Upper lobe of right lung (tissue), 1 donor: ENCODE data around the gene NDRG2. TPM values are rescaled to one million over a fixed set of nuclear protein-coding genes. Genes with fewer than 3 reads are reported as not detected.
"Not testable (repeated sequence)": the region's sequence is repeated elsewhere in the genome, so short reads cannot be mapped to it uniquely, and the experiment has no call there.

ENCODE experiments used
- ATAC-seq: fragments of 200-7000 bp; cut with Tn5 transposase; one replicate; pipeline ENCODE4 v1.9.1; 2020; ENCODE audit warnings: mild to moderate bottlenecking, moderate library complexity
- DNase-seq: peaks from one replicate; pipeline ENCODE4 v3.0.0-alpha.2; 2020
- H3K27ac ChIP-seq: fragments of 200-600 bp; one replicate; pipeline ENCODE4 v1.8.0; 2022
- H3K27me3 ChIP-seq: fragments of 200-600 bp; one replicate; pipeline ENCODE4 v1.8.0; 2022; ENCODE audit warnings: mild to moderate bottlenecking
- H3K36me3 ChIP-seq: fragments of 200-600 bp; one replicate; pipeline ENCODE4 v1.8.0; 2022
- H3K4me1 ChIP-seq: fragments of 200-600 bp; one replicate; pipeline ENCODE4 v1.8.0; 2022
- H3K4me3 ChIP-seq: fragments of 200-600 bp; one replicate; pipeline ENCODE4 v1.8.0; 2022; ENCODE audit warnings: mild to moderate bottlenecking
- H3K9me3 ChIP-seq: fragments of 200-600 bp; one replicate; pipeline ENCODE4 v1.8.0; 2022
- intact Hi-C: fragments of 100-400 bp; cut with DNase I; formaldehyde crosslinking; loops from one replicate; pipeline ENCODE4 v1.11.0; 2022
- total RNA-seq: library from RNA; stranded (reverse); fragmentation: NEBNext Ultra II Directional; extraction: Animal tissue kit (Norgen Biotek cat#: 25700); gene quantifications from one replicate; pipeline ENCODE4 v1.2.1, GENCODE V29; 2021
- TF ChIP-seq, protein P1 (sequence below): fragments of 200-600 bp; IDR thresholded peaks from one replicate; pipeline ENCODE4 v1.8.0; 2022; ENCODE audit warnings: antibody characterized with exemption
- donor health status: DM: no; HTN: yes; CAD: no; lungs with severe emphysema.

Gene NDRG2
- total RNA-seq, 1 donor from 2014 or later = 127 TPM

- peak overlapping the region; percentile 51 for H3K27ac ChIP-seq
- DNase-seq = no peak
- intact Hi-C loops = no loop called here
These were observed 22.5 kb upstream of the NDRG2 start for GRCh38 chr14:21047378-21047781.

DNA sequence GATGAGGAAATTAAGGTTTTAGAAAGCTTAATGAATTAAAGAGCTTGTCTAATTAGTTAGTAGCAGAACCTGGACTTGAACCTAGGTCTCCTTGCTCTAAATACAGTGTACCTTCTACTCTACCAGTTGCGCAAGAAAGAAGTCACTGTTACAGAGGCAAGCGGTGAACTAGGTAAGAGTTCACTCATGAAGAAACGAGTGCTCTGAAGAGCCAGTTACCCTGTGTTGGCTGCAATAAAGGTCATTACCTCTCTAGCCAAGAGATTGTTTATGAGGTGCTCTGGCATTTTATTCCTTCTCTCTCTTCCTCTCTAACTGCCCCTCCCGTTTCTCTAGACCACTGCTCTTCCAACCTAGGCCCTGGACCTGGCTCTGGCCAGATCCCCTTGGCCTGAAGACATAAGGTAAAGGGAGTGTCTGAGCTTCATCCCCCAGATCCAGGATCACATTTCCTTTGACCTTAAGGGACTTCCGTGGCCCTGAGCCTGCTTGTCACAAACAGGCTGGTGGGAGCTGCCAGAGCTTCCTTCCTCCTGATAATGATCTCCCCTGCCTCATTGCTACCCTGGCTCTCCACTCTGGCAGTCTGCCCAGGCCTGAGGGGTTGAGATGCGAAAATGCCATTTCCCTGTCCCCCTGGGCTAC, 19.2 kb upstream of the NDRG2 start:
- DNase-seq (no peak), ATAC-seq (peak; percentile 37)

More at GRCh38 chr14:21047378-21047781, 22.5 kb upstream of the NDRG2 start:
- ATAC-seq = no peak
- no peaks in the 10 kb centered on the region for H3K27me3 ChIP-seq
- H3K4me1 ChIP-seq = peaks cover 19% of the 10 kb centered on the region
- H3K9me3 ChIP-seq = no peaks in the 10 kb centered on the region
- no peaks in the 10 kb centered on the region for H3K36me3 ChIP-seq
- TF ChIP-seq, protein P1, sequence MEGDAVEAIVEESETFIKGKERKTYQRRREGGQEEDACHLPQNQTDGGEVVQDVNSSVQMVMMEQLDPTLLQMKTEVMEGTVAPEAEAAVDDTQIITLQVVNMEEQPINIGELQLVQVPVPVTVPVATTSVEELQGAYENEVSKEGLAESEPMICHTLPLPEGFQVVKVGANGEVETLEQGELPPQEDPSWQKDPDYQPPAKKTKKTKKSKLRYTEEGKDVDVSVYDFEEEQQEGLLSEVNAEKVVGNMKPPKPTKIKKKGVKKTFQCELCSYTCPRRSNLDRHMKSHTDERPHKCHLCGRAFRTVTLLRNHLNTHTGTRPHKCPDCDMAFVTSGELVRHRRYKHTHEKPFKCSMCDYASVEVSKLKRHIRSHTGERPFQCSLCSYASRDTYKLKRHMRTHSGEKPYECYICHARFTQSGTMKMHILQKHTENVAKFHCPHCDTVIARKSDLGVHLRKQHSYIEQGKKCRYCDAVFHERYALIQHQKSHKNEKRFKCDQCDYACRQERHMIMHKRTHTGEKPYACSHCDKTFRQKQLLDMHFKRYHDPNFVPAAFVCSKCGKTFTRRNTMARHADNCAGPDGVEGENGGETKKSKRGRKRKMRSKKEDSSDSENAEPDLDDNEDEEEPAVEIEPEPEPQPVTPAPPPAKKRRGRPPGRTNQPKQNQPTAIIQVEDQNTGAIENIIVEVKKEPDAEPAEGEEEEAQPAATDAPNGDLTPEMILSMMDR = no peak
- H3K4me3 ChIP-seq = no peak overlapping the region

GRCh38 chr14:21043387-21043973, 18.6 kb upstream of the NDRG2 start:
- DNase-seq = no peak
- no peaks in the 10 kb centered on the region for H3K36me3 ChIP-seq
- H3K27me3 ChIP-seq = no peaks in the 10 kb centered on the region
- TF ChIP-seq, protein P1 = no peak
- no peak for ATAC-seq
- H3K9me3 ChIP-seq = no peaks in the 10 kb centered on the region
- H3K27ac ChIP-seq = no peak overlapping the region
- intact Hi-C loops = no loop called here
- H3K4me3 ChIP-seq = no peak overlapping the region
- H3K4me1 ChIP-seq = peaks cover 34% of the 10 kb centered on the region

More for the DNA sequence above, 19.2 kb upstream of the NDRG2 start:
- no peaks in the 10 kb centered on the region for H3K36me3 ChIP-seq
- H3K4me3 ChIP-seq = no peak overlapping the region
- no peak overlapping the region for H3K27ac ChIP-seq
- H3K27me3 ChIP-seq = no peaks in the 10 kb centered on the region
- intact Hi-C loops = no loop called here
- H3K4me1 ChIP-seq = peaks cover 28% of the 10 kb centered on the region
- H3K9me3 ChIP-seq = no peaks in the 10 kb centered on the region
- TF ChIP-seq, protein P1 = no peak

DNA sequence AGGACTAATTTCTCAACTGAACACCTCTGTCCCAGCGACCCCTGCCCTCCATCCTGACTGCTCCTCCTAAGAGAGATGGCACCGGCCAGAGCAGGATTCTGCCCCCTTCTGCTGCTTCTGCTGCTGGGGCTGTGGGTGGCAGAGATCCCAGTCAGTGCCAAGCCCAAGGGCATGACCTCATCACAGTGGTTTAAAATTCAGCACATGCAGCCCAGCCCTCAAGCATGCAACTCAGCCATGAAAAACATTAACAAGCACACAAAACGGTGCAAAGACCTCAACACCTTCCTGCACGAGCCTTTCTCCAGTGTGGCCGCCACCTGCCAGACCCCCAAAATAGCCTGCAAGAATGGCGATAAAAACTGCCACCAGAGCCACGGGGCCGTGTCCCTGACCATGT, 18.1 kb upstream of the NDRG2 start:
- no peaks in the 10 kb centered on the region for H3K36me3 ChIP-seq
- no peak overlapping the region for H3K27ac ChIP-seq
- peak; percentile 6 for ATAC-seq
- intact Hi-C loops = no loop called here
- no peaks in the 10 kb centered on the region for H3K9me3 ChIP-seq
- no peaks in the 10 kb centered on the region for H3K27me3 ChIP-seq
- H3K4me3 ChIP-seq = no peak overlapping the region
- TF ChIP-seq, protein P1 = no peak
- H3K4me1 ChIP-seq = peaks cover 33% of the 10 kb centered on the region
- no peak for DNase-seq

DNA sequence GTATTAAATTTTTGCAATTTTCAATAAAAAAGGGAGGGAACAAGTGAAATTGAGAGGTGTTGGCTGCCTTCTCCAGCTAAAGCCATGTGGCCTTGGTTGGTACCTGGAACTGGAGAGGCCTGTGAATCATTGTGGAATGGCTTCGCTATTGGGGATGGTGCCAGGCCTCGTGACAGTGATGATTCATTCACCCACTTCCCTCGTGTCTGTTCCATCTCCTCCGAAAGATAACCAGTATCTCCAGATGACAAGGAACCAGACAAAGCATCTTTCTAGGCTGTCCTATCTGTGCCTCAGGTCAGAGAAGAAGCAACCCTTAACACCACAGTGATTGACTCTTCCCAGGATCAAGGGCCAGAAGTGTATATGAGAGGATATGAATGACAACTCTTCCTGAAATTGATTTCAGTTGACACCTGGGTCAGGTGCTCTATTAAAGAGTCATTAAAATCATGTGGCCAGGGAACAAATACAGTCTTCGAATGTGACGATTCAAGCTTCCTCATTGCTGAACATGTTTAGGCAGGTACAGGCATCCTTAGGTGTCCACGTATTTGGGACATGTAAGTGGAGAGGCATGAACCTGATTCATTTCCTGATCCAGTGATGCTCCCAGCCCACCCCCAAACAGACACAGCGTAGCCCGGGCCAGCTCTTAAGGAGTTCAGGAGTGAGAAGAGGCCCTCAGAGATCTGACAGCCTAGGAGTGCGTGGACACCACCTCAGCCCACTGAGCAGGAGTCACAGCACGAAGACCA, 17.0 kb upstream of the NDRG2 start, which contains the start of gene RNASE7:
TSS of gene RNASE7 (plus strand) at position 687 of the 758 bp plus-strand sequence. CDS start 631 bp downstream, outside the sequence.
- TF ChIP-seq, protein P1 = no peak
- no peak for DNase-seq
- no peaks in the 10 kb centered on the region for H3K27me3 ChIP-seq
- no peak within 1 kb of the TSS for H3K27ac ChIP-seq
- intact Hi-C loops = no loop called here
- no peak within 1 kb of the TSS for H3K4me3 ChIP-seq
- no peaks in the 10 kb centered on the region for H3K9me3 ChIP-seq
- H3K4me1 ChIP-seq = peaks cover 30% of the 10 kb centered on the region
- ATAC-seq = no peak
- no peaks in the 10 kb centered on the region for H3K36me3 ChIP-seq

GRCh38 chr14:21040941-21041340, 16.1 kb upstream of the NDRG2 start:
- ATAC-seq, H3K4me3 ChIP-seq, H3K27me3 ChIP-seq, DNase-seq, H3K9me3 ChIP-seq, H3K36me3 ChIP-seq, intact Hi-C loops, H3K27ac ChIP-seq: not testable (repeated sequence)
- peaks cover 30% of the 10 kb centered on the region for H3K4me1 ChIP-seq
